GM21367 (cell line): ENCODE measurements around the gene FUNDC2.
"Not testable (repeated sequence)": the region's sequence is repeated elsewhere in the genome, so short reads cannot be mapped to it uniquely, and the experiment has no call there.

Experiments used
- ATAC-seq: cut with Tn5 transposase; IDR thresholded peaks from one replicate; pipeline ENCODE4 v1.9.1; 2021; ENCODE audit not compliant: unreplicated experiment

The FUNDC2 gene, protein sequence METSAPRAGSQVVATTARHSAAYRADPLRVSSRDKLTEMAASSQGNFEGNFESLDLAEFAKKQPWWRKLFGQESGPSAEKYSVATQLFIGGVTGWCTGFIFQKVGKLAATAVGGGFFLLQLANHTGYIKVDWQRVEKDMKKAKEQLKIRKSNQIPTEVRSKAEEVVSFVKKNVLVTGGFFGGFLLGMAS

DNA sequence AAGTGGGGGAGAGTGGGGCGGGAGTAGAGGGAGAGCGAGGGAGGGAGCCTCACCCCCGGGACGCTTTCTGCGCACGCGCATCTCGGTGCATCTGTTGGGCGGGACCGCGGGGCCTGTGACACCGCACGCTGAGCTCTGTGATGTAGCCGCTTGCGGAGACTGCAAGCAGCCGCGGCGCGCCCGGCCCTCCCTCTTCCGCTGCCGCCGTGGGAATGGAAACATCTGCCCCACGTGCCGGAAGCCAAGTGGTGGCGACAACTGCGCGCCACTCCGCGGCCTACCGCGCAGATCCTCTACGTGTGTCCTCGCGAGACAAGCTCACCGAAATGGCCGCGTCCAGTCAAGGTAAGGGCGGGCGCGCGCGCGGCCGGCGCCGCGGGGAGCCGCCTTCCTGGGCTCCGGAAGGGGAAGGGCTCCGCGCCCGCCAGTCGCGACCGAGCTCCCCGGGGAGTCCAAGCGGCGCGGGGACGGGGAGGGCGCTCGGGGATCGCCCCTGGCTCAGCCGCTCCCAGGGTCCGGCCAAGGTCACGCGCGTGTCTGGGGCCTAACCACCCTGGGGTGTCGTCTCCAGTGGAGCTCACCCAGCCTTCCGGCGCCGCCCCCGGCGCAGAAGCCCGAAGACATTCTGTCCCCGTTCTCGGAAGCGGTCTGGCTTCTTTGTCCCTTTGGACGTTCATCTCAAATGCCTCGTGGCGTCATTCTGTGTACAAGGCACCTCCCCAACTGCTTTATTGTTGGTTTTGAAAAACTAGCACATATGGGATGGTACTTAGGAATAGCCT lies at the start of gene FUNDC2:
Gene FUNDC2 (plus strand): TSS at position 118 of the 782 bp plus-strand sequence. CDS start 95 bp downstream, at position 213.
- peak; percentile 86 for ATAC-seq

DNA sequence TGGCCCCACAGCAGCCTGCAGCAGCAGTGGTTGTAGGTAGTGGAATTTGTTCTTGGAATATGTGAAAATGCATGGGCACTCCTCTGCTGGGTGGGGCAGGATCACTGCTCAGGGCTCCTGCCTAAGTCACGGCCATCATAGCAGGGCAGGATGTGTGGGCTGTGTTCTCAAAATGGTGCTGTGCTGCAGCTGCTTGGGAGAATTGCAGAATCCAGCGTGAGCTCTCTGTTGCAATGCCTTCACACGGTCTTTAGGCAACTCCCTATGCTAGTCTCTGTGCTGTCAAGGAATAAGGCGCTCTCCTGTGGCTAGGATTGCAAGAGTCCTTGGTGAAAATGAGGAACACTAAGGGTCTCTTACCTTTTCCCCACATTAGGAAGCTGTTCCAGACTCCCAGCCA lies 47.0 kb upstream of the FUNDC2 start:
- no peak for ATAC-seq

DNA sequence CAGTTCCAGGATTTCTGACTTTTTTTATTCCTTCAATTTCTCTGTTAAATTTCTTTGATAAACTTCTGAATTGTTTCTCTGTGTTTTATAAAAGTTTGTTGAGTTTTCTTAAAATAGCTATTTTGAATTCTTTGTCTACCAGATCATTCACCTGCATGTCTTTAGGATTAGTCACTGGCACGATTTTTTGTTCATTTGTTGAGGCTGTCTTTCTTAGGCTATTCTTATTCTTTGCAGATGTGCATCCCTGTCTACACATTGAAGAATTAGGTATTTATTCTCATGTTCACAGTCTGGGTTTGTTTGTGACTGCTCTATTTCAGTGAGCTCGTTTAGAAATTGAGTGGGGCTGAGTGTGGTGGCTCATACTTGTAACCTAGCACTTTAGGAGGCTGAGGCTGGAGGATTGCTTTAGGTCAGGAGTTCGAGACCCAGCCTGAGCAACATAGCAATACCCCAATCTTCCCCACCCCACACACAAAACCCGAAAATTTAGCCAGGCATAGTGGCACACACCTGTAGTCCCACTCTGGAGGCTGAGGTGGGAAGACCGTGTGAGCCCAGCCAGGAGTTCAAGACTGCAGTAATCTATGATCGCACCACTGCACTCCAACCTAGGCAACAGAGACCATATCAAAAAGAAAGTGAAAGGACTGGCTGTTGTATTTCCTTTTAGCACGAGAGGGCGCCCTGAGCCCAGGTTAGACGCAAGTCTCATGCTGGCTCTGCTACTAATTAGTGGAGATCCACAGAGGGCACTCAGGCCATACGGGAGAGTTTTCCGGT lies 46.1 kb upstream of the FUNDC2 start:
- ATAC-seq, result peak; percentile 82

DNA sequence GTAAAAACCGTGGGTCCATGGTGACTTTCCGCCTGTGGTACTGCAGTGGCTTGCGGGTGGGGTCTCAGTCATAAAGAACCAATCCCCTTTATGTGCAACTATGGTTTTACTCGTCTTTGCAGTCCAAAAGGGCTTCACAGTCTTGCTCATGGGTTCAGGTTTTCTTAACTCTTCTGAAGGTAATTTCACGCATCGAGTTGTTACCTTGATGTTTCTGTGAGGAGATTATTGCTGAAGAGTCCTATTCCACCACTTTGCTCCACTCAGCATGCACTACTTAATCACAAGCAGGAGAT lies 45.6 kb upstream of the FUNDC2 start:
- peak; percentile 8 for ATAC-seq

DNA sequence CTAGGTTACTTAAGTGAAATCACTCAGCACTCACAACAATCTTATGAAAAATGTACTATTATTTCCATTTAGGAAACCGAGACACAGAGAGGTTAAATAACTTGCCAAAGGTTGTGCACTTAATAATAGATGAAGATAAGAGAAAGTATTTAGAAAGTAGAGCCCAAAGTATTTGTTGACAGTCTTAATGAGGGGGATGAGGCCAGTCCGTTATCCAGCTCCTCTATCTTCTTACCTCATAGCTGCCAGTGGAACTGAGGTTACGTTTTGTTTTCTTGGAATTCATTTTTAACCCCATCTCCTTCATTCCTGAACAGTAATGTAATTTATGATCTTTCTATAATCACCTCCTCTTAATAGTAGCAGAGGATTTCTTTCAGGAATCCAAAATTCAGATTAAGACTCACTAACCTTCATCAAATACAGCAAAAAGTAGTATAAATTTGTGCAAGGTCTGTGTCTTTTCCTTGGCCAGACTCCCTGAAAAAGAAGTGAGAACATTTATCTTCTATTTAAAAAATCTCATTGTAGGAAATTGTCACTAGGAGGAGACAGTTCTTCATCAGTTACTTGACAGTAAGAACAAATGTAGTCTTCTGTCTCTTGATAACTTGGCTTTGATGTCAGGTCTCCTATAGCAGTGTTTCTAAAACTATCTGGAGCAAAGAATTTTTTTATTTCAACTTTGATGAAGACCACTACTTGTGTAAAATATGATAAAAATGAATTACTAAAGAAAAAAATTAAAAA lies 39.6 kb upstream of the FUNDC2 start:
- ATAC-seq, result no peak

DNA sequence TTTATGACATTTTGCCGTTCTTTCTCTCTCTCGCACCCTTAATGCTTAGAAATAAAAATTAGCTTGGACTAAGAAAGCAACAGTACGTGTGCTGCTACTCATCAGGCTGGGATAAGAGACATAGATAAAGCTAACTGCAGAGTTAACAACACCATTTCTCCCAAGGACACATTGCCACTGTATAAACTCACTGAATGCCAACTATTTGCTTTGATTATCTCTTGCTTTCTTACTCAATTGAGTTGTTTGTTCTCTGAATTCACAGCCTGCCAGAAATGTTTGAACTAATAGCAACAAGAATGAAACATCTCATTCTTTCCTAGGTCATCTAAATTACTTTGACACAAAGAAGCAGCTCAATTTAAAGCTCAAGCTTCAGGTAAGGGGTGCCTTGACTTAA lies 38.7 kb upstream of the FUNDC2 start:
- no peak for ATAC-seq

DNA sequence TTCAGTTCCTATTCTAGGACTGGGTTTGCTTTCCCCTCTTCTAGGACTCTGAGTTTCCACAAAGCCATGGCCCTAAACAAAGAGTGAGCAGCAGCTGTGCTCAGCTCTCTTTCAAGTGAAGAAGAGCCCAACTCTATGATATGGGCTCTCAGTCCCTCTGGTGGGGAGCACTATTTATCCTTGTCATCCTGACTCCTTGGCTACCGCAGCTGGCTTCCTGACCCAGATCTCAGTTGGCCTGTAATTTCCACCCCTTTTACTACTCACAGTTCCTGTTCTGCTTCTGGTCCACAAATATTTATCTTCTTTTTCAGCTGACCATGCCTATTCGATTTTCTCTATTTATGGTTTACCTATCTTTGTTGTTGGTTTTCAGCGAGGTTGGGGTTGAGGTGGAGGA lies 37.9 kb upstream of the FUNDC2 start:
- ATAC-seq, result no peak

DNA sequence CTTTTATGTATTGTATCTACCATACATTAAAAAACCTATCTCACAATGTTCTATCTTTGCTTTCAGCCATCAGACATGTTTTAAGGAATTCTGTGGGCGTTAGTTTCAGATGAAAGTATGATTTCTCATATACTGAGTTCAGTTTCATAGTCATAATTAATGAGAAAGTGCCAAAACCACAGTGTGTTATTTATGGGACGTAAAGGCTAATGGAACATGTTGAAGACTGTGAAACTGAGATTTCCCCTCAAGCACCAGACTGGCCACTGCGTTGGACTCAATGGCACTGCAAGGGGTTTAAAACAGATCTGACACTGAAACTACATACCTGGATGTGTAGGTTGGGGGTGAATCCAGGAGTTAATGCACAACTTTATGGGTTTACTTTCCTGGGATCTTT lies 36.1 kb upstream of the FUNDC2 start:
- no peak for ATAC-seq

DNA sequence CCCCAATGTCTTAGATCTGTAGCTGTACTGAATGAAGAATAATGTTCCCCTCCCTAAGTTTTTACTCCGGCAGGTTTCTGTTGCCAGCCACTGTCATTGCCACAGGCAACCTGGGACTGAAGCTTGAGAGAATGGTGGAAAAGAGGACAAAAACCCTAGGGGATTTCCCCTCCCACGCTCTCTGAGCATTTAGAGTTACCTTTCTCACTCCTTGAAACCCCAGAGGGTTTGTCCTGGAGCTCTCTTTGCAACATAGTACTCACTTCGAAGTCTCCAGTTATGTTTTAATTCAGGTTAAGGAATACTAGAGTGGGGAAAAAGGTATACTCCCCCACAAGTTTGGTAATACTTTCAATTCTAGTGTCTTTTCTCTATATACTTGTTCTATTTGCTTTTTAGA lies 35.6 kb upstream of the FUNDC2 start:
- ATAC-seq, result no peak

DNA sequence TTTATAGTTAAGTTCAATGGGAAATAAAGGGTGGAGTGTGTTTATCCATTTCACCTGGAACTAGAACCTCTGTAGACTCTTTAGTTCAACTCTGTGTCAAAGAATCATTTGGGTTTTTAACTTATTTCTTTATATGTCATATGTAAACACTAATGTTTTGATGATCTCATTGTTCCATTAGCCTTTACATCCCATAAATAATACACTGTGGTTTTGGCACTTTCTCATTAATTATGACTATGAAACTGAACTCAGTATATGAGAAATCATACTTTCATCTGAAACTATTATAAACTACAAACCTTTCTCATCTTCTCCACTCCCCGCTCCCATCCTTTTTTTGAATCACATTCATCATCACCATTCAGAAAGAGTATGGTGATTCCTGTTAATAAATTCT lies 35.2 kb upstream of the FUNDC2 start:
- ATAC-seq, result no peak

DNA sequence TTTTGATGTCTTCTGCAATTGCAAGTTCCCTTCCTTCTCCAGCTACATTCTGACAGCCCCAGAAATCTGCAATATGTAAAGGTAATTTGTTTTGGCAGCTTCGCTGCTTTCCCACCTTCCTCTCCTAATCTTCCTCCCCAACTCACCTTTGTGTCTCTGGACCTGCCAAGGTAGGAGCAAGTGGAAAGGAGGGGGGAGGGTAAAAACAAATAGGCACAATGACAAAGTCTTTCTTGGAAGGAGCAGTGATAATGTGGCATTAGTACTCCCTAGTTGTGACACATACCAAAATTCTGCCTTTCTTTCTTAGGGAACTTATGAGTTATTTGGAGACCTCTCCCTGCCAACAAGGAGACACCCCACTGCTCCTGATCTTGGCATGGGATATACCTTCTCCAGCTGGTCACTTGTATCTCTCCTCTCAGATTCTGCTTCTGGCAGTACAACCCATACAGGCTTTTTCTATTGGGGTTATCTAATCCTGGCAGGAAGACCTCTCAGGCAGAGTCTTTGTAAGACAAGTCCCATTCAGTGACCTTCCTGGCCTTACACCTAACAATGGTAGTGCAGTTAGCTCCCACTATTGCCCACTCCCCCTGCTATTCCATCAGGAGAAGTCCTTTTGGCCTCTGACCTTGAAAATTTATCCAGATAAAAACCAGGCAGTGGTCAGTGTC lies 28.3 kb upstream of the FUNDC2 start:
- ATAC-seq, result no peak

DNA sequence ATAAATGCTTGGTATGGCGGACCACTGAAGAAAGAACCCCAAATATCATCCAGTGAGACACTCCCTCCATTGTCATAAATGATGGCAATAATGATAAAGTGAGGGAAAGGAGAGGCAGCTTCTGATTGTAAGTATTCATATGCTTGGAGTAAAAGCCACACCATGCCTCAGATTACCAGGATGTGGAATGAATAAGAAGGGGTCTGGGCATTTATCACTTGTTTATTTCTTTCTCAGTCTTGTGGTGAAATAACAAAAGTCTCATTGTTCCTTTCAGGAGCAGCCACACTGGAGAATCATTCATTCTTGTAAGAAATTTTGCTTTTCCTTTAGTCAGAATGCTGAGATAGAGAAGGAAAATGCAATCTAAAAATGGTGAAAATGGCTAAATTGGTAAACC lies 25.8 kb upstream of the FUNDC2 start:
- ATAC-seq, result no peak

DNA sequence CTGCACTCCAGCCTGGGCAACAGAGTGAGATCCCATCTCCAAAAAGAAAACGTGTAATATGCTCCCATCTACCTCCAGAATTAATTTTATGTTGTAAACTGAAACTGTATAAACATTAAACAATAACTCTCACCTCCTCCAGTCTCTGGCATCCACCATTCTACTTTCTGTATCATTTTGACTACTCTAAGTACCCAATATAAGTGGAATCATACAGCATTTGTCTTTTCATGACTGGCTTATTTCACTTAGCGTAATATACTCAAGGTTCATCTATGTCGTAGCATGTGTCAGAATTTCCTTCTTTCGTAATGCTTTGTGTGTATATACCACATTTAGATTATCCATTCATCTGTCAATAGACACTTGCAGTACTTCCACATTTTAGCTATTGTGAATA lies 24.8 kb upstream of the FUNDC2 start:
- no peak for ATAC-seq

DNA sequence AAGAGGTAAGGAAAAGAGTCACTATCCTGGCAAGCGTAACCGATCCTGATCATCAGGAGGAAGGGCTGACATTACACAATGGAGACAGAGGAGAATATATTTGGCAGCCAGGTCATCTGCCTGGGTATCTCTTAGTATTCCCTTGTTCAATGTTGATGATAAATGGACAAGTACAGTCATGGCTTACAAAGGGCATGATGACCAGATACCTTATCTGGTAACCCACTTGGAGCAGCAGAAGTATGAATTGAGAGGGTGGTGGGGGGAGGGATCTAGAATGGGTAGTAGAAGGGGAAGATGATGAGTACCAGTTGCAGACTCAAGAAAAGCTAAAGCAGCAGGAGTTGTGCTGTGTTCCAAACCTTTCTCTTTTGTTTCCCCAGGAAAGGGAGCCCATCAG lies 21.5 kb upstream of the FUNDC2 start:
- no peak for ATAC-seq

DNA sequence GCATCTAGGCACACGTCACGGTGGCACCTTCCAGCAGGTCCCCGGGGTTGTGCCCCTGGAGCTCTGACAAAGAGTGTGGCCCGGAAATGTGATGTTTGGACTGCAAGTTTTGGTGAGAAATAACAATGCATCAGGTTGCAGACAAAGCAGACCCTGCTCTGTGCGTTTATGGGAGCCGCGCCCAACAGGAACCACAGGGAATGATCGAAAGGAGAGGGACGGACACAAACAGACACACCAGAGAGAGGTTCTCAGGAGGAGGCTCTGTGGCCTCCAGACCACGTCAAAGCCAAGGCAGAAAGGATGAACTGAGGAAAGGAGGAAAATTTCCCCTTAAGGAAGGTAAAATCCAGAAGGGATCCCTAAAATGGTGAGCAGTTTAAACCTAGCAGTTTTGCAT lies 20.3 kb upstream of the FUNDC2 start:
- ATAC-seq, result not testable (repeated sequence)

DNA sequence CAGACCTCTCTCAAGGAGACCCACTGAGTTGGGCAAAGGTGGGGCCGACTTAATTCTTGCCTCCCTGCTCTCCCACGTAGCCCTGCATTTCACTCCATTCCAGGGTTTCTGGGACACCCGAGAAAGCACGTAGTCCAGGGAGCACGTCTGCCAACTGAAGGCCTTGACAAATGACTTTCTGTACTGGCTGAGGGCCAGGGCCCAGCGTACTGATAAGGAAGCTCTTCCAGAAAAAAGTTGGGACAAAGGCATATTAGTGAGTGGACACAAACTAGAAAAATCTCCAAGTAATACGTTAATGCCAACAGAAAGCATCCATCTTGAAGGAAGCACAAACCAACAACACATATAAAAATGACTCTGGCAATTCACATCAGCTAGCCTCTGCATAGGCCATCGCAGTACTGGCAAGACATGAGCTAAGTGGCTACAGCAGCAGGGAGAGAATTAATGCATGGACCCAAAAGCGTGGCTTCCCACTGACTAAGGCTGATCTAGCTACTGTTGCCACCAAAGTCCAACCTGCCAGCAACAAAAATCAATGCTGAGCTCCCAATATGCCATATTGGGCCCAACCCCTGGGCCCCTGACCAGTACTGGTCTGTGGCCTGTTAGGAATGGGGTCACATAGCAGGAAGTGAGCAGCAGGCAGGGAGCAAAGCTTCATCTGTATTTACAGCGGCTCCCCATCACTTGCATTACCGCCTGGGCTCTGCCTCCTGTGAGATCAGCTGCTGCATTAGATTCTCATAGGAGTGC lies 19.6 kb upstream of the FUNDC2 start:
- not testable (repeated sequence) for ATAC-seq

DNA sequence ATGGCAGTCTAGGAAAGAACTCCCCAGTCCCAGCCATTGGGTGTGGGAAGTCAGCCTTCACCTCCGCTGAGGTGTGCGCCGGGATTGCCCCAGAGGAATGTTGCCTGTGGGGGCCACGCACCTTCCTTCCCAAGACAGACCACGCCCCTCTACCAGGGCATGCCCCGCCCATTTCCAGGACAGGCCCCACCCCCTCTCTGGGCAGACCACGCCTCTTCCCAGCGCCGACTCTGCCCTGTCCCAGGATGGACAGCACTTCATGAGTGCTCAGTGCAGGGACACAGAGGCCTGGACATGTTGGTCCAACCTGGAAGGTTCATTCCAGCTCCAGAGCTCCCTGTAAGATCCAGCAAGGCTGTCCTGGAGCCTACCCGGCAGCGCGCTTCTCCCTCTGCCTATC lies 18.1 kb upstream of the FUNDC2 start:
- not testable (repeated sequence) for ATAC-seq

DNA sequence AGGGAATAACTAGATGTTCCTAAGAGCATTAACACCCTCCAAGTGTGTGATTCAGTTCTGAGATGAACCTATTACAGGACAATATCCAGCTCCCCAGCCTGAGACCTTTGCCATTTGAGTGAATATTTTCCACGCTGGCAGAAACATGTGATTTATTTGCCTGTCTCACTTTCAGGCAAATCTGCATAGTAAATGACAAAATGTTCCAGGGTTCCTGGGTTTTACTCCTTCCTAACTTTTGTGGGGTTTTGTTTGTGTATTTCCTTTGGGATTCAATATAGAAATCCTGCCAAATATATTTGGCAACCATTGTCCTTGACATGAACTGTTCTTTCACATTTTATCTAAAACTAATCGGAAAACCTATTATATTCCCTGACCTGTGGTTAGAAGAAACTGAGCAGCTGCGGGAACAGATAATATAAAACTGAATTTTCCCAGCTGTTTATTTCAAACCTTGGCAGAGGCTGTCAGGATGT lies 16.6 kb upstream of the FUNDC2 start:
- ATAC-seq, result no peak

DNA sequence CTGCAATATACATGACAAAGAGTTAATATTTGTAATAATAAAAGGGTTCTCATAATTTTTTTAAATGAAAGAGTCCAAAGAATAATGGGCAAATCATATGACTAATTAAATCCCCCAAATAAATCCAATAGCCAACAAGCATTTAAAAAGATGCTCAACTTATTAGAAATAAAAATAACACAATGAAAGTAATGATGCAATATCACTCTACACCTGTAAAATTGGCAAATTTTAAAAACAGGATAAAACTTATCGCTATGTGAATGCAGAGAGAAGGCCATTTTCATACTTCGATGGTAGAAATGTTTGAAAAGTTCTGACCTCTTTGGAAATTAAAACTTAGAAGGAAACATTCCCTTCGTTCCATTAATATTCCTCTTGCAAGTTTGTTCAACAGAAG lies 6.1 kb upstream of the FUNDC2 start:
- ATAC-seq, result no peak

DNA sequence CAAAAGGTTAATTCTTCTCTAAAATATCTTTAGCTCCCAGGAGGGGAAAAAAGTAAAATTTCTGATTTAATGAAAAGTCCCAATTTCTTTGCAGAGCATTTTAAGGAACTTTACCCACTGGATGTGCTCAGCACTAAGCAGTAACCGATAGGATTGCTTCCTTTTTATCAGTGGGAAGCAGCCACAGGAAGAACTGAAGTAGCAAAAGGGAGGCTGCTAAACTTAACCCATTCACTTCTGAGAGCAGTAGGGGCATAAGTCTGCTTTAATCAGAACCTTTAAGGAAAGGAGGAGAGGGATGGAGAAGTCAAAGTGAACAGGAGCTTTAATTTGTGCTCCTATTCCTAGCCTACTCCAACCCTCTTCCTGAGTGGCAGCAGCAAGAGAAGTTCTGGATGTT lies 4.1 kb upstream of the FUNDC2 start, which contains the start of gene F8:
Gene F8 (minus strand): TSS at position 139 of the 400 bp plus-strand sequence. CDS start 171 bp downstream, outside the sequence.
- ATAC-seq, result no peak
